Measurements from ENCODE around the gene COX8C.

GRCh38 chr14:93332853-93333630, 13.9 kb upstream of the COX8C start, which contains the start of gene BTBD7:
- TF ChIP-seq CTCF (IDR thresholded peaks at IDR 0.05) (no peak), REST (IDR thresholded peaks at IDR 0.05; ENCODE audit: insufficient read depth in 1 of 2, low read depth in 2 of 2, low read length in 1 of 2) (no peak), POLR2AphosphoS5 (IDR thresholded peaks at IDR 0.05; ENCODE audit: low read depth, low read length) (peak; percentile 38; the same call in 1 of the 2 replicates), SIN3A (IDR thresholded peaks at IDR 0.05; ENCODE audit: borderline replicate concordance, insufficient read depth, low read depth, low read length) (no peak), TCF7L2 (IDR thresholded peaks at IDR 0.05; ENCODE audit: low read depth, low read length) (no peak)
